ENCODE results near the gene FAM8A1.

The FAM8A1 gene

GRCh38 chr6:17640477-17640917 lies 40.4 kb downstream of the FAM8A1 start:
- no peak for TF ChIP-seq POLR2AphosphoS5 (IDR thresholded peaks at IDR 0.05; ENCODE audit: low read depth)
- TF ChIP-seq, protein P1, sequence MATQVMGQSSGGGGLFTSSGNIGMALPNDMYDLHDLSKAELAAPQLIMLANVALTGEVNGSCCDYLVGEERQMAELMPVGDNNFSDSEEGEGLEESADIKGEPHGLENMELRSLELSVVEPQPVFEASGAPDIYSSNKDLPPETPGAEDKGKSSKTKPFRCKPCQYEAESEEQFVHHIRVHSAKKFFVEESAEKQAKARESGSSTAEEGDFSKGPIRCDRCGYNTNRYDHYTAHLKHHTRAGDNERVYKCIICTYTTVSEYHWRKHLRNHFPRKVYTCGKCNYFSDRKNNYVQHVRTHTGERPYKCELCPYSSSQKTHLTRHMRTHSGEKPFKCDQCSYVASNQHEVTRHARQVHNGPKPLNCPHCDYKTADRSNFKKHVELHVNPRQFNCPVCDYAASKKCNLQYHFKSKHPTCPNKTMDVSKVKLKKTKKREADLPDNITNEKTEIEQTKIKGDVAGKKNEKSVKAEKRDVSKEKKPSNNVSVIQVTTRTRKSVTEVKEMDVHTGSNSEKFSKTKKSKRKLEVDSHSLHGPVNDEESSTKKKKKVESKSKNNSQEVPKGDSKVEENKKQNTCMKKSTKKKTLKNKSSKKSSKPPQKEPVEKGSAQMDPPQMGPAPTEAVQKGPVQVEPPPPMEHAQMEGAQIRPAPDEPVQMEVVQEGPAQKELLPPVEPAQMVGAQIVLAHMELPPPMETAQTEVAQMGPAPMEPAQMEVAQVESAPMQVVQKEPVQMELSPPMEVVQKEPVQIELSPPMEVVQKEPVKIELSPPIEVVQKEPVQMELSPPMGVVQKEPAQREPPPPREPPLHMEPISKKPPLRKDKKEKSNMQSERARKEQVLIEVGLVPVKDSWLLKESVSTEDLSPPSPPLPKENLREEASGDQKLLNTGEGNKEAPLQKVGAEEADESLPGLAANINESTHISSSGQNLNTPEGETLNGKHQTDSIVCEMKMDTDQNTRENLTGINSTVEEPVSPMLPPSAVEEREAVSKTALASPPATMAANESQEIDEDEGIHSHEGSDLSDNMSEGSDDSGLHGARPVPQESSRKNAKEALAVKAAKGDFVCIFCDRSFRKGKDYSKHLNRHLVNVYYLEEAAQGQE (IDR thresholded peaks at IDR 0.05; ENCODE audit: insufficient replicate concordance, low read depth), result no peak
- TF ChIP-seq SPI1 (IDR thresholded peaks at IDR 0.05; ENCODE audit: borderline replicate concordance, low read depth), result no peak
- TF ChIP-seq, protein P2, sequence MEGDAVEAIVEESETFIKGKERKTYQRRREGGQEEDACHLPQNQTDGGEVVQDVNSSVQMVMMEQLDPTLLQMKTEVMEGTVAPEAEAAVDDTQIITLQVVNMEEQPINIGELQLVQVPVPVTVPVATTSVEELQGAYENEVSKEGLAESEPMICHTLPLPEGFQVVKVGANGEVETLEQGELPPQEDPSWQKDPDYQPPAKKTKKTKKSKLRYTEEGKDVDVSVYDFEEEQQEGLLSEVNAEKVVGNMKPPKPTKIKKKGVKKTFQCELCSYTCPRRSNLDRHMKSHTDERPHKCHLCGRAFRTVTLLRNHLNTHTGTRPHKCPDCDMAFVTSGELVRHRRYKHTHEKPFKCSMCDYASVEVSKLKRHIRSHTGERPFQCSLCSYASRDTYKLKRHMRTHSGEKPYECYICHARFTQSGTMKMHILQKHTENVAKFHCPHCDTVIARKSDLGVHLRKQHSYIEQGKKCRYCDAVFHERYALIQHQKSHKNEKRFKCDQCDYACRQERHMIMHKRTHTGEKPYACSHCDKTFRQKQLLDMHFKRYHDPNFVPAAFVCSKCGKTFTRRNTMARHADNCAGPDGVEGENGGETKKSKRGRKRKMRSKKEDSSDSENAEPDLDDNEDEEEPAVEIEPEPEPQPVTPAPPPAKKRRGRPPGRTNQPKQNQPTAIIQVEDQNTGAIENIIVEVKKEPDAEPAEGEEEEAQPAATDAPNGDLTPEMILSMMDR (IDR thresholded peaks at IDR 0.05; ENCODE audit: insufficient read depth, low read length), result no peak
- no peak for TF ChIP-seq GABPA (IDR thresholded peaks at IDR 0.05; ENCODE audit: low read depth)
- Histone ChIP-seq H3K27me3 (ENCODE audit: insufficient read depth, poor library complexity, severe bottlenecking) (no peaks in the 10 kb centered on the region), H3K4me3 (replicated peaks; ENCODE audit: insufficient read depth, low read length) (no peak overlapping the region), H3K27ac (replicated peaks) (no peak overlapping the region)
- peak; percentile 48 to 60 for DNase-seq (ENCODE audit: low read depth in 1 of 2, low spot score in 1 of 2)

DNA sequence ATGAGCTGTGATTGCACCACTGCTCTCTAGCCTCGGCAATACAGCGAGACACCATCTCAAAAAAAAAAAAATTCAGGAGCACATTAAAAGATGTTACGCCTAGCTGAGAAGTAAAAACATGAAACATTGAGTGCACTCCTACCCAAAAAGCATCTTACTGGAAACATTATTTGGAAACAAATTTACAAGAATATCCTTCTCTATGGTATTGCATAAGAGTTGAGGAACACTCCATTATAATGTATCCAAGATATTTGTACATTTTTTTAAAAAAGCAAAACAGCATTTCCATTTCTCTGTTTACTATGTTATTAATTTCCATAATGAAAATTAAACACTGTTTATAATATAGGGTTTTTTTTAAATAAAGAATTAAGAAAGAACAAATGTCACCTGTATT lies 48.6 kb downstream of the FAM8A1 start:
- Histone ChIP-seq H3K27ac (replicated peaks) (no peak overlapping the region), H3K4me3 (replicated peaks; ENCODE audit: insufficient read depth, low read length) (no peak overlapping the region), H3K27me3 (ENCODE audit: insufficient read depth, poor library complexity, severe bottlenecking) (no peaks in the 10 kb centered on the region)
- TF ChIP-seq SPI1 (IDR thresholded peaks at IDR 0.05; ENCODE audit: borderline replicate concordance, low read depth), result no peak
- TF ChIP-seq, protein P1 (IDR thresholded peaks at IDR 0.05; ENCODE audit: insufficient replicate concordance, low read depth), result no peak
- no peak for TF ChIP-seq GABPA (IDR thresholded peaks at IDR 0.05; ENCODE audit: low read depth)
- TF ChIP-seq, protein P2 (IDR thresholded peaks at IDR 0.05; ENCODE audit: insufficient read depth, low read length), result no peak
- TF ChIP-seq POLR2AphosphoS5 (IDR thresholded peaks at IDR 0.05; ENCODE audit: low read depth), result no peak
- no peak for DNase-seq (ENCODE audit: low read depth in 1 of 2, low spot score in 1 of 2)

DNA sequence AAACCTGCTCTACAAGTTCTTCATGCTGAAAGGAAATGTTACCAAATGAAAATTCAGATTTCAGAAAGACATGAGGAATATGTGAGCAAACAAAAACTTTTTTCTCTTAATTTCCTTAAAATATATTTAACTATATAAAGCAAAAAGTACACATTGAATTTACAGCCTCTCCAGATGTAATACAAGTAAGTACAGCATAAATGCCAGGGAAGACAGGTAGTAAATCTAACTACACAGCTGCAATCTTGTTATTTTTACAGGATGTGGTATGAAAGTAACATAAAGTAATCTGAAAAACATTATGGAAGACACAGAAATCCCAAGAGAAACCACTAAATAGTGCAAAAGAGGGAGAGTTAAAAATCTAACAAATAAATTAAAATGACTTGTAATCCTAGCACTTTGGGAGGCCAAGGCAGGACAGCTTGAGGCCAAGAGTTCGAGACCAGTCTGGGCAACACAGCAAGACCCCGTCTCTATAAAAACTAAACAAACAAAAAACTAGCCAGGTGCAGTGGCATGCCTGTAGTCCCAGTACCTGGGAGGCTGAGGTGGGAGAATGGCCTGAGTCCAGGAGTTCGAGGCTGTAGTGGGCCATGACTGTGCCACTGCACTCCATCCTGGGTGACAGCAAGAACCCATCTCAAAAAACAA lies 50.7 kb downstream of the FAM8A1 start:
- no peak overlapping the region for H3K4me3 ChIP-seq (replicated peaks; ENCODE audit: insufficient read depth, low read length)
- TF ChIP-seq, protein P2 (IDR thresholded peaks at IDR 0.05; ENCODE audit: insufficient read depth, low read length), result no peak
- TF ChIP-seq, protein P1 (IDR thresholded peaks at IDR 0.05; ENCODE audit: insufficient replicate concordance, low read depth), result no peak
- no peak for TF ChIP-seq SPI1 (IDR thresholded peaks at IDR 0.05; ENCODE audit: borderline replicate concordance, low read depth)

More for the DNA sequence above, 50.7 kb downstream of the FAM8A1 start:
- no peak for DNase-seq (ENCODE audit: low read depth in 1 of 2, low spot score in 1 of 2)
- Histone ChIP-seq H3K27ac (replicated peaks) (no peak overlapping the region), H3K27me3 (ENCODE audit: insufficient read depth, poor library complexity, severe bottlenecking) (no peaks in the 10 kb centered on the region)
